Stomach smooth muscle (tissue), 2 donors: ENCODE data around the gene PTN.
"Not testable (repeated sequence)": the region's sequence is repeated elsewhere in the genome, so short reads cannot be mapped to it uniquely, and the experiment has no call there.

Experiments used
- H3K27ac ChIP-seq: one replicate; pipeline ENCODE4 v1.7.0; 2013; ENCODE audit warnings: mild to moderate bottlenecking, low read length, inconsistent platforms
- H3K27me3 ChIP-seq, 2 donors: one replicate each; pipeline ENCODE4 v1.7.0; 2013; ENCODE audit warnings: low read length in 2 of 2; ENCODE audit not compliant: insufficient read depth in 2 of 2, control insufficient read depth in 1 of 2
- H3K36me3 ChIP-seq, 2 donors: one replicate each; pipeline ENCODE4 v1.7.0; 2013; ENCODE audit warnings: low read length in 2 of 2; ENCODE audit not compliant: control insufficient read depth in 2 of 2, insufficient read depth in 2 of 2
- H3K4me1 ChIP-seq: one replicate; pipeline ENCODE4 v1.7.0; 2013; ENCODE audit warnings: low read length; ENCODE audit not compliant: control insufficient read depth, insufficient read depth
- H3K4me3 ChIP-seq, 2 donors: one replicate each; pipeline ENCODE4 v1.7.0; 2013; ENCODE audit warnings: low read length in 2 of 2
- H3K9ac ChIP-seq, 2 donors: one replicate each; pipeline ENCODE4 v1.7.0; 2013; ENCODE audit warnings: low read length in 2 of 2, mild to moderate bottlenecking in 1 of 2
- H3K9me3 ChIP-seq, 2 donors: one replicate each; pipeline ENCODE4 v1.7.0; 2013; ENCODE audit warnings: low read length in 2 of 2; ENCODE audit not compliant: control insufficient read depth in 2 of 2
- donor health status: healthy.
- donor health status: Pancreatic carcinoma.

Gene PTN

DNA sequence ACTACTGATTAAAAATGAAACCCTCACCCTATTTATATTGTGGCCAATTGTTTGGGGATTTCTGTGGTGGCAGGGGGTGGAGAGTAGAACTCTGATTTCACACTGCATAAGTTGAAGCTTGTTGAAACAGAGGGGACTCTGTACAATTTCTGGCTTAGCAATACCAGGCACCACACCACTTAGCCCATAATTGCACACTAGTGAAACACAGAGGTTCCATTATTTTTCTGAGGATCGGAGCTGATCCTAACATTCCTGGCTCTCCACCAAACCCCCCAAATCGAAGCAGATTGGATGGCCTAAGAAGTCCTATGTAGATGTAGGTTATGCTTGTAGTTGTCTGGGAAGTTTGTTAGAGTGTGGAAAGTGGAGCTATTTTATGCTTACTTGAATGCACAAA lies 47.0 kb downstream of the PTN start:
- Histone ChIP-seq H3K9ac (no peak overlapping the region), H3K27ac (no peak overlapping the region), H3K36me3 (no peaks in the 10 kb centered on the region), H3K27me3 (no peaks in the 10 kb centered on the region), H3K4me1 (no peaks in the 10 kb centered on the region), H3K9me3 (no peaks in the 10 kb centered on the region), H3K4me3 (no peak overlapping the region)

- Histone ChIP-seq H3K4me1 (no peaks in the 10 kb centered on the region), H3K36me3 (no peaks in the 10 kb centered on the region), H3K27ac (no peak overlapping the region)
Measured at GRCh38 chr7:137295739-137296324, 47.7 kb downstream of the PTN start.

DNA sequence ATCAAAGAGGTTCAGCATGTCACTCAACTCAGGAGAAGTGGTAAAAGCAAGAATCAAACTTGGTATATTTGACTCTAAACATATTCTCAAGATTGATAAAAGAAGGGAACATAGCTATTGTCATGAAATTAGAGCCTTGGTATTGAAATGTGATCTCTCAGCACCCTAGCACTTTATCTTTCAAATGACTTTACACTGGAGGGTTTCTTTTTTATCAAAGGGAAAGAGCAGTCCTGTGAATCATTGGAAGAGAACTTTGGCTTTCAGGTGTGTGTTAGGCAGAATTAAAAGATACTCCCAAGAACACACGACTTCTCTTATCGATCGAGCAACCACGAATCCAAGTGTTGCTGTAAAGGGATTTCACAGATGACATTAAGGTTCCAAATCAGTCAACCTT lies 54.4 kb downstream of the PTN start:
- Histone ChIP-seq H3K4me3 (no peak overlapping the region), H3K4me1 (no peaks in the 10 kb centered on the region), H3K36me3 (no peaks in the 10 kb centered on the region), H3K27me3 (no peaks in the 10 kb centered on the region), H3K9ac (no peak overlapping the region), H3K27ac (no peak overlapping the region), H3K9me3 (no peaks in the 10 kb centered on the region)

More at GRCh38 chr7:137295739-137296324, 47.7 kb downstream of the PTN start:
- Histone ChIP-seq H3K9me3 (no peaks in the 10 kb centered on the region), H3K27me3 (no peaks in the 10 kb centered on the region), H3K9ac (no peak overlapping the region), H3K4me3 (no peak overlapping the region)

- no peaks in the 10 kb centered on the region for H3K27me3 ChIP-seq
- no peak overlapping the region for H3K4me3 ChIP-seq
- no peak overlapping the region for H3K9ac ChIP-seq
- no peaks in the 10 kb centered on the region for H3K9me3 ChIP-seq
- H3K36me3 ChIP-seq = no peaks in the 10 kb centered on the region
- H3K4me1 ChIP-seq = no peaks in the 10 kb centered on the region
- no peak overlapping the region for H3K27ac ChIP-seq
Measured at GRCh38 chr7:137287651-137288258, 55.8 kb downstream of the PTN start.

- no peaks in the 10 kb centered on the region for H3K9me3 ChIP-seq
- no peaks in the 10 kb centered on the region for H3K27me3 ChIP-seq
- no peak overlapping the region for H3K9ac ChIP-seq
- no peak overlapping the region for H3K4me3 ChIP-seq
- H3K27ac ChIP-seq = no peak overlapping the region
- no peaks in the 10 kb centered on the region for H3K36me3 ChIP-seq
- H3K4me1 ChIP-seq = no peaks in the 10 kb centered on the region
Measured at GRCh38 chr7:137283153-137283552, 60.4 kb downstream of the PTN start.

DNA sequence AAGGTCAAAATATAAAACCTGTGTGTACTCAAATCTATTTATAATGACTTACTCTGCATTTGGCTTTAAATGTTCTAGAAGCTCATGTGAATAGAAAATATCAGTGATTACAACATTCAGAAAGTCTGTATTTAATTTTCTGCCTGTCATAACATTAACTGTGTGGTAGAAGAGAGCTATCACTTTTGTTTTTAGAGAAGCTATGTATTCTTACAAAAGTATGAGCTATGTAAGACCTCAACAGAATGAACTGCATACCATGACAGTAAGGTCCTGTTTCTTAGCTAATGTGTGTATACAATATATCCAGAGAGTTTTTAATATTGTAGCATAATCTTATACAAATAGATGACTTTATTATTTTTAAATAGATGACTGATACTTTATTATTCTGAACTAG lies 61.5 kb downstream of the PTN start:
- Histone ChIP-seq H3K9ac (no peak overlapping the region), H3K27me3 (no peaks in the 10 kb centered on the region), H3K9me3 (no peaks in the 10 kb centered on the region), H3K36me3 (no peaks in the 10 kb centered on the region), H3K4me3 (no peak overlapping the region), H3K4me1 (no peaks in the 10 kb centered on the region), H3K27ac (no peak overlapping the region)

DNA sequence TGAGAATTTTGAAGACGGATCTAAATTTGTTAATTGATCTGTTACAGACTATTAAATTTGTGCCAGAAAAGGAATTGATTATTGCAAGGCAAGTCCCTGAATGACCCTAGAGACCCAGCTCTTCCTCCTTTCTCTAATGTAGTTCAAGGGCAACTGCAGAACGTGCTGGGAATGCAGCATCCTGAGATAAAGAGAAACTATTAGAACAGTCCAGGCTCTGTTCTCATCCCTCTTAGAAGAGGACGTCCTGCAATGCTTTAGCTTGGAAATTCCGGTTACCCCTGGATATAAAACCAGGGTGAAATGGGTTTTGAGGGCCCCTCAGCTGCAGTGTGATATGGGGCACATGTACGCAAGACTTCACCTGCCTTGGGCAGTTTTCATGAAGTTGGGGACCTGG lies 67.3 kb downstream of the PTN start:
- no peaks in the 10 kb centered on the region for H3K36me3 ChIP-seq
- H3K4me1 ChIP-seq = no peaks in the 10 kb centered on the region
- no peaks in the 10 kb centered on the region for H3K9me3 ChIP-seq
- no peak overlapping the region for H3K4me3 ChIP-seq
- no peak overlapping the region for H3K27ac ChIP-seq
- no peaks in the 10 kb centered on the region for H3K27me3 ChIP-seq
- no peak overlapping the region for H3K9ac ChIP-seq

GRCh38 chr7:137272249-137272648 lies 71.3 kb downstream of the PTN start:
- Histone ChIP-seq H3K27me3 (no peaks in the 10 kb centered on the region), H3K9ac (no peak overlapping the region)

GRCh38 chr7:137269240-137269639 lies 74.3 kb downstream of the PTN start:
- H3K4me3 ChIP-seq = no peak overlapping the region
- H3K9me3 ChIP-seq = no peaks in the 10 kb centered on the region

More at GRCh38 chr7:137272249-137272648, 71.3 kb downstream of the PTN start:
- no peaks in the 10 kb centered on the region for H3K4me1 ChIP-seq
- H3K36me3 ChIP-seq = no peaks in the 10 kb centered on the region
- H3K27ac ChIP-seq = no peak overlapping the region
- no peak overlapping the region for H3K4me3 ChIP-seq
- no peaks in the 10 kb centered on the region for H3K9me3 ChIP-seq

DNA sequence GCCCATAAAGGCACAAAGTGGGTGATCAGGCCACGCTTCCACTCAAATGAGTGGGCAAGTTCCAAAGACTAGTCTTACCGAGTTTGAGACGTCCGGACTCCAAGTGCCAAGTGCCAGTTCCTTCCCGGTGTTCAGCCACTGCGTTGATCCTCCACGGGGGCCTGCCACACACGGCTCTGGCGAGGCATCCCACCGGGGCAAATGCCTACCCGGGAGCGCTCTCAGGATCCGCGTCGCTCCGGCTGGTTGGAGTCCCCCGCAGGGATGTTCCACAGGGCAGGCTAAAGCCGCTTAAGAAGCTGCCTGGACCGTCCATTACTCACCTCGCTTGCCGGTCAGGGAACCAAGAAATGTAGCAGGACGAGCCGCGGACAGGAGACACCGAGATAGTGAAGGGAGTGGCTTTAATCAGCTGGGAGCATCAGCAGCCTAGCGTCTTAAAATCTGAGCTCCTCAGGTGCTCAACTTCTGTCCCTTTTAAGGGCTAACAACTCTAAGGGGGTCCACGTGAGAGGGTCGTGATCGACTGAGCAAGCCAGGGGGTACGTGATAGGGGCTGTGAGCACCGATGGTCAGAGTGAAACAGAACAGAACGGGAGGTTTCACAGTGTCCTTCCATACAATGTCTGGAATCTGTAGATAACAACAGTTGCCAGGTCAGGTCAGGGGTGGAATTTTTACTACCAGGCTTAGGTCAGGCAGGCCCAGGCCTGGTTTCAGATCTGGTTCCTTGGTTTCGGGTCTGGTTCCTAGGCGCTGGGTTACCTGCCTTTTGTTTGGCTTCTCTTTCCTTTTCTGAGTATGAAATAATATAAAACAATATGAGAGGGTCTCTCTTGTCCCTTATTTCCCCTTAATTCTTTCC lies 75.3 kb downstream of the PTN start:
- H3K27me3 ChIP-seq, H3K9me3 ChIP-seq, H3K4me3 ChIP-seq, H3K4me1 ChIP-seq, H3K9ac ChIP-seq, H3K36me3 ChIP-seq, H3K27ac ChIP-seq: not testable (repeated sequence)

More at GRCh38 chr7:137269240-137269639, 74.3 kb downstream of the PTN start:
- no peak overlapping the region for H3K27ac ChIP-seq
- no peak overlapping the region for H3K9ac ChIP-seq
- no peaks in the 10 kb centered on the region for H3K27me3 ChIP-seq
- no peaks in the 10 kb centered on the region for H3K36me3 ChIP-seq
- no peaks in the 10 kb centered on the region for H3K4me1 ChIP-seq

GRCh38 chr7:137266764-137267163 lies 76.8 kb downstream of the PTN start:
- no peaks in the 10 kb centered on the region for H3K36me3 ChIP-seq
- no peak overlapping the region for H3K9ac ChIP-seq
- no peaks in the 10 kb centered on the region for H3K9me3 ChIP-seq
- H3K4me1 ChIP-seq = no peaks in the 10 kb centered on the region
- no peaks in the 10 kb centered on the region for H3K27me3 ChIP-seq
- H3K4me3 ChIP-seq = no peak overlapping the region
- no peak overlapping the region for H3K27ac ChIP-seq
